GM23338 (cell line): ENCODE measurements around the gene RNU7-1. TPM values are rescaled to one million over a fixed set of nuclear protein-coding genes. Genes with fewer than 3 reads are reported as not detected.

Experiments used
- ATAC-seq: fragments of 200-7000 bp; cut with Tn5 transposase; 3 replicates; pipeline ENCODE4 v1.9.1; 2020
- DNase-seq: peaks from one replicate; pipeline ENCODE4 v3.0.0-alpha.2; 2015; ENCODE audit warnings: low spot score
- H2AFZ ChIP-seq: fragments of 200-600 bp; sonication (generic); 2 replicates; pipeline ENCODE4 v1.8.0; 2016; ENCODE audit warnings: antibody characterized with exemption, mild to moderate bottlenecking, moderate library complexity
- H3F3A ChIP-seq: fragments of 200-600 bp; sonication (generic); replicated peaks from 2 replicates; pipeline ENCODE4 v1.8.0; 2017; ENCODE audit warnings: antibody characterized with exemption, mixed run types, low read depth
- H3K27ac ChIP-seq: fragments of 200-600 bp; sonication (generic); 2 replicates; pipeline ENCODE4 v1.6.1; 2016; ENCODE audit warnings: low read depth
- H3K27me3 ChIP-seq: fragments of 200-600 bp; sonication (generic); 2 replicates; pipeline ENCODE4 v1.8.0; 2016; ENCODE audit warnings: mild to moderate bottlenecking, mixed run types, moderate library complexity; ENCODE audit not compliant: insufficient read depth
- H3K36me3 ChIP-seq: fragments of 200-600 bp; sonication (generic); 2 replicates; pipeline ENCODE4 v1.8.0; 2016; ENCODE audit warnings: mild to moderate bottlenecking; ENCODE audit not compliant: insufficient read depth
- H3K4me1 ChIP-seq: fragments of 200-600 bp; sonication (generic); 2 replicates; pipeline ENCODE4 v1.8.0; 2016; ENCODE audit warnings: mild to moderate bottlenecking, moderate library complexity; ENCODE audit not compliant: insufficient read depth
- H3K4me2 ChIP-seq: fragments of 200-600 bp; sonication (generic); 2 replicates; pipeline ENCODE4 v1.7.1; 2017; ENCODE audit warnings: mixed run types
- H3K4me3 ChIP-seq: fragments of 200-600 bp; sonication (generic); 2 replicates; pipeline ENCODE4 v1.6.1; 2016; ENCODE audit warnings: mixed run types
- H3K79me2 ChIP-seq: fragments of 200-600 bp; sonication (generic); replicated peaks from 2 replicates; pipeline ENCODE4 v1.8.0; 2017; ENCODE audit warnings: mild to moderate bottlenecking; ENCODE audit not compliant: insufficient read depth
- H3K9me2 ChIP-seq: fragments of 200-600 bp; sonication (generic); 2 replicates; pipeline ENCODE4 v1.8.0; 2017; ENCODE audit not compliant: insufficient read depth
- H4K20me1 ChIP-seq: fragments of 200-600 bp; sonication (generic); replicated peaks from 2 replicates; pipeline ENCODE4 v1.8.0; 2017; ENCODE audit warnings: mild to moderate bottlenecking; ENCODE audit not compliant: insufficient read depth
- H3K27ac Mint-ChIP-seq: 2 replicates; pipeline ENCODE4 v1.8.0; 2020; ENCODE audit warnings: inconsistent platforms, mild to moderate bottlenecking, moderate library complexity, mixed read lengths
- H3K27me3 Mint-ChIP-seq: 3 replicates; pipeline ENCODE4 v1.8.0; 2022; ENCODE audit warnings: low read depth, mild to moderate bottlenecking, moderate library complexity, mixed read lengths, inconsistent platforms; ENCODE audit not compliant: insufficient read depth, poor library complexity
- H3K36me3 Mint-ChIP-seq: 3 replicates; pipeline ENCODE4 v1.8.0; 2021; ENCODE audit warnings: low read depth, mild to moderate bottlenecking, inconsistent platforms, moderate library complexity, mixed read lengths
- H3K4me1 Mint-ChIP-seq: 3 replicates; pipeline ENCODE4 v1.8.0; 2020; ENCODE audit warnings: mild to moderate bottlenecking, inconsistent platforms, mixed read lengths
- H3K4me3 Mint-ChIP-seq: 3 replicates; pipeline ENCODE4 v1.8.0; 2021; ENCODE audit warnings: moderate library complexity, mild to moderate bottlenecking, inconsistent platforms, mixed read lengths
- H3K9me3 Mint-ChIP-seq: 3 replicates; pipeline ENCODE4 v1.8.0; 2020; ENCODE audit warnings: moderate library complexity, mild to moderate bottlenecking, inconsistent platforms, mixed read lengths
- CREB1 ChIP-seq: fragments of 250-450 bp; sonication (Bioruptor Pico); IDR thresholded peaks from 2 replicates; pipeline ENCODE4 v1.5.0; 2020; ENCODE audit warnings: low read depth, mild to moderate bottlenecking, moderate library complexity
- CTCF ChIP-seq, 2 experiments: fragments of 200-600 bp in 1 of 2; sonication (generic) in 1 of 2; conservative IDR thresholded peaks; 2 replicates each; pipeline versions ENCODE4 v1.5.1 to v1.6.1; 2016 to 2017; ENCODE audit warnings: antibody characterized with exemption in 2 of 2, low read depth in 2 of 2, mild to moderate bottlenecking in 2 of 2, moderate library complexity in 1 of 2
- ETS1 ChIP-seq: IDR thresholded peaks from 2 replicates; pipeline ENCODE4 v1.6.1; 2016; ENCODE audit warnings: antibody characterized with exemption
- EZH2 ChIP-seq: fragments of 200-600 bp; sonication (generic); IDR thresholded peaks from one replicate; pipeline ENCODE4 v1.8.0; 2017; ENCODE audit warnings: antibody characterized with exemption, mild to moderate bottlenecking, low read depth; ENCODE audit not compliant: unreplicated experiment
- EZH2phosphoT487 ChIP-seq: fragments of 200-600 bp; sonication (generic); IDR thresholded peaks from one replicate; pipeline ENCODE4 v1.8.1; 2018; ENCODE audit warnings: antibody characterized with exemption; ENCODE audit not compliant: unreplicated experiment
- JUNB ChIP-seq: IDR thresholded peaks from one replicate; pipeline ENCODE4 v1.6.1; 2016; ENCODE audit warnings: antibody characterized with exemption; ENCODE audit not compliant: unreplicated experiment
- NANOG ChIP-seq: IDR thresholded peaks from 2 replicates; pipeline ENCODE4 v1.6.1; 2016; ENCODE audit warnings: antibody characterized with exemption, borderline replicate concordance
- POLR2AphosphoS5 ChIP-seq: IDR thresholded peaks from 2 replicates; pipeline ENCODE4 v1.6.1; 2016; ENCODE audit warnings: antibody characterized with exemption, low read depth
- REST ChIP-seq: IDR thresholded peaks from one replicate; pipeline ENCODE4 v1.6.1; 2018; ENCODE audit warnings: antibody characterized with exemption; ENCODE audit not compliant: unreplicated experiment
- STAT1 ChIP-seq: IDR thresholded peaks from one replicate; pipeline ENCODE4 v1.6.1; 2016; ENCODE audit warnings: antibody characterized with exemption; ENCODE audit not compliant: unreplicated experiment
- ZNF114 ChIP-seq: fragments of 250-450 bp; sonication (Bioruptor Pico); IDR thresholded peaks from 2 replicates; pipeline ENCODE4 v1.5.0; 2020; ENCODE audit warnings: mild to moderate bottlenecking, moderate library complexity
- ZNF331 ChIP-seq: fragments of 250-450 bp; sonication (Bioruptor Pico); IDR thresholded peaks from 2 replicates; pipeline ENCODE4 v1.5.0; 2020; ENCODE audit warnings: low read depth, mild to moderate bottlenecking, moderate library complexity
- ZNF462 ChIP-seq: fragments of 250-450 bp; sonication (Bioruptor Pico); IDR thresholded peaks from 2 replicates; pipeline ENCODE4 v1.5.0; 2020; ENCODE audit warnings: mild to moderate bottlenecking, moderate library complexity
- polyA plus RNA-seq: library from polyadenylated mRNA; unstranded; fragments of >200 nt; fragmentation: Nextera tagmentation; extraction: Ambion mirVana; gene quantifications from 2 replicates; pipeline ENCODE4 v1.2.1, GENCODE V29; 2016
- total RNA-seq: library from RNA; depleted of rRNA; stranded (reverse); fragments of >200 nt; shearing (Covaris generic); gene quantifications from 2 replicates; pipeline ENCODE4 v1.2.3, GENCODE V29; 2014

Gene RNU7-1
- total and polyA plus RNA-seq, 2 experiments from 2014 or later: not detected

GRCh38 chr12:6905414-6906040, 38.1 kb upstream of the RNU7-1 start:
- H3K4me1 Mint-ChIP-seq: no peaks in the 10 kb centered on the region; the same call in 2 of the 3 replicates
- H3K9me3 Mint-ChIP-seq: no peaks in the 10 kb centered on the region
- DNase-seq: no peak

More at GRCh38 chr12:6905414-6906040, 38.1 kb upstream of the RNU7-1 start:
- no peak for ATAC-seq
- Histone ChIP-seq H4K20me1 (no peaks in the 10 kb centered on the region), H2AFZ (peak overlapping the region; percentile 57), H3K4me2 (peak overlapping the region; percentile 91), H3K36me3 (no peaks in the 10 kb centered on the region), H3K9me2 (no peaks in the 10 kb centered on the region), H3K4me3 (peak overlapping the region; percentile 67), H3K27me3 (no peaks in the 10 kb centered on the region), H3K4me1 (peaks cover 17% of the 10 kb centered on the region), H3K79me2 (no peaks in the 10 kb centered on the region), H3F3A (peaks cover 6% of the 10 kb centered on the region; the same call in 1 of the 2 replicates), H3K27ac (peak overlapping the region; percentile 88)
- H3K27ac Mint-ChIP-seq: no peak overlapping the region
- H3K4me3 Mint-ChIP-seq: no peak overlapping the region
- no peaks in the 10 kb centered on the region for H3K36me3 Mint-ChIP-seq
- no peak for TF ChIP-seq JUNB
- TF ChIP-seq EZH2: no peak
- no peak for TF ChIP-seq NANOG
- no peak for TF ChIP-seq CTCF (conservative IDR thresholded peaks at IDR 0.05; ENCODE audit: low read depth in 2 of 2)
- no peak for TF ChIP-seq POLR2AphosphoS5
- TF ChIP-seq ZNF462 (CRISPR knock-in tag): no peak
- TF ChIP-seq ZNF331 (CRISPR knock-in tag): no peak
- no peak for TF ChIP-seq CREB1 (CRISPR knock-in tag)
- TF ChIP-seq ETS1: no peak
- no peak for TF ChIP-seq REST
- no peak for TF ChIP-seq ZNF114 (CRISPR knock-in tag)
- TF ChIP-seq EZH2phosphoT487: no peak
- no peak for TF ChIP-seq STAT1
- H3K27me3 Mint-ChIP-seq: peaks cover 2% of the 10 kb centered on the region
